ENCODE data around the gene IZUMO3. TPM values are rescaled to one million over a fixed set of nuclear protein-coding genes. Genes with fewer than 3 reads are reported as not detected.

Gene IZUMO3
- total and polyA plus RNA-seq, 7 donors: not detected

- Histone ChIP-seq H3K27ac (no peak overlapping the region), H3K4me3 (no peak overlapping the region), H3K27me3 (ENCODE audit: insufficient read depth in 3 of 3, low read length in 2 of 3) (no peaks in the 10 kb centered on the region), H3K4me1 (no peaks in the 10 kb centered on the region), H3K9me3 (no peaks in the 10 kb centered on the region), H3K36me3 (ENCODE audit: insufficient read depth in 1 of 2, low read depth in 1 of 2) (no peaks in the 10 kb centered on the region)
- DNase-seq (no peak), ATAC-seq (no peak)
- TF ChIP-seq, protein P1, sequence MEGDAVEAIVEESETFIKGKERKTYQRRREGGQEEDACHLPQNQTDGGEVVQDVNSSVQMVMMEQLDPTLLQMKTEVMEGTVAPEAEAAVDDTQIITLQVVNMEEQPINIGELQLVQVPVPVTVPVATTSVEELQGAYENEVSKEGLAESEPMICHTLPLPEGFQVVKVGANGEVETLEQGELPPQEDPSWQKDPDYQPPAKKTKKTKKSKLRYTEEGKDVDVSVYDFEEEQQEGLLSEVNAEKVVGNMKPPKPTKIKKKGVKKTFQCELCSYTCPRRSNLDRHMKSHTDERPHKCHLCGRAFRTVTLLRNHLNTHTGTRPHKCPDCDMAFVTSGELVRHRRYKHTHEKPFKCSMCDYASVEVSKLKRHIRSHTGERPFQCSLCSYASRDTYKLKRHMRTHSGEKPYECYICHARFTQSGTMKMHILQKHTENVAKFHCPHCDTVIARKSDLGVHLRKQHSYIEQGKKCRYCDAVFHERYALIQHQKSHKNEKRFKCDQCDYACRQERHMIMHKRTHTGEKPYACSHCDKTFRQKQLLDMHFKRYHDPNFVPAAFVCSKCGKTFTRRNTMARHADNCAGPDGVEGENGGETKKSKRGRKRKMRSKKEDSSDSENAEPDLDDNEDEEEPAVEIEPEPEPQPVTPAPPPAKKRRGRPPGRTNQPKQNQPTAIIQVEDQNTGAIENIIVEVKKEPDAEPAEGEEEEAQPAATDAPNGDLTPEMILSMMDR (IDR thresholded peaks at IDR 0.05): no peak
- intact Hi-C loops (cut with DNase I): no loop called here
- 27 to 35% (median 35%) methylated on average over 9 of the region's 9 CpGs for WGBS, 3 donors
Observed at GRCh38 chr9:24552526-24553182, 7.0 kb upstream of the IZUMO3 start.

- DNase-seq: no peak
- H3K4me1 ChIP-seq: no peaks in the 10 kb centered on the region
- intact Hi-C loops (cut with DNase I): no loop called here
- ATAC-seq: no peak
- WGBS, 3 donors: 27 to 34% (median 31%) methylated on average over 7 of the region's 7 CpGs
- H3K9me3 ChIP-seq: no peaks in the 10 kb centered on the region
- H3K36me3 ChIP-seq (ENCODE audit: insufficient read depth in 1 of 2, low read depth in 1 of 2): no peaks in the 10 kb centered on the region
- H3K27ac ChIP-seq: no peak overlapping the region
- TF ChIP-seq, protein P1 (IDR thresholded peaks at IDR 0.05): no peak
- H3K27me3 ChIP-seq (ENCODE audit: insufficient read depth in 3 of 3, low read length in 2 of 3): no peaks in the 10 kb centered on the region
- no peak overlapping the region for H3K4me3 ChIP-seq
Observed at GRCh38 chr9:24545285-24545684, 412 bp downstream of the IZUMO3 start.

GRCh38 chr9:24518545-24518944, 27.2 kb downstream of the IZUMO3 start:
- TF ChIP-seq, protein P1 (IDR thresholded peaks at IDR 0.05): no peak
- intact Hi-C loops (cut with DNase I): no loop called here
- no peak for ATAC-seq

DNA sequence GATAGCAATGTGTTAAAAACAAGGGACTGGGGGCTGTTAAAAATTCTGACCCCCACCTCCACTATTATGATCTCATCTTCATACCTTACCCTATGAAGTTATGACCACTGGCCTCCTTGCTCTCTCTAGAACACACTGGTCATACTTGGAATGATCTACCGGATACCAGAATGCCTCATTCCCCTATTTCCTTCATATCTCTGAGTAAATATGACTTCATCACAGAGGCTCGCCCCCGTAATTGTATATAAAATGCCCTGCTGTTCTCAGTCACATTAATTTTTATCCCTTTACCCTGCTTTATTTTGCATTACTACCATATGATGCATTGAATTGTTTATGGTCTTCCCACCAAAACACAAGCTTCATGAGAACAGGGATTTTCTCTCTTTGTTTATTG, 29.2 kb downstream of the IZUMO3 start:
- Histone ChIP-seq H3K4me3 (no peak overlapping the region), H3K27me3 (ENCODE audit: insufficient read depth in 3 of 3, low read length in 2 of 3) (no peaks in the 10 kb centered on the region), H3K27ac (no peak overlapping the region), H3K9me3 (no peaks in the 10 kb centered on the region), H3K36me3 (ENCODE audit: insufficient read depth in 1 of 2, low read depth in 1 of 2) (no peaks in the 10 kb centered on the region), H3K4me1 (no peaks in the 10 kb centered on the region)
- 77 to 87% (median 82%) methylated on average over 3 of the region's 3 CpGs for WGBS, 3 donors
- ATAC-seq (no peak), DNase-seq (no peak)
- TF ChIP-seq, protein P1 (IDR thresholded peaks at IDR 0.05): no peak
- intact Hi-C loops (cut with DNase I): no loop called here

More at GRCh38 chr9:24518545-24518944, 27.2 kb downstream of the IZUMO3 start:
- Histone ChIP-seq H3K9me3 (no peaks in the 10 kb centered on the region), H3K27ac (no peak overlapping the region), H3K36me3 (ENCODE audit: insufficient read depth in 1 of 2, low read depth in 1 of 2) (no peaks in the 10 kb centered on the region), H3K4me3 (no peak overlapping the region), H3K4me1 (no peaks in the 10 kb centered on the region), H3K27me3 (ENCODE audit: insufficient read depth in 3 of 3, low read length in 2 of 3) (no peaks in the 10 kb centered on the region)
- no peak for DNase-seq
- WGBS, 3 donors: 60 to 66% (median 61%) methylated on average over 2 of the region's 2 CpGs

DNA sequence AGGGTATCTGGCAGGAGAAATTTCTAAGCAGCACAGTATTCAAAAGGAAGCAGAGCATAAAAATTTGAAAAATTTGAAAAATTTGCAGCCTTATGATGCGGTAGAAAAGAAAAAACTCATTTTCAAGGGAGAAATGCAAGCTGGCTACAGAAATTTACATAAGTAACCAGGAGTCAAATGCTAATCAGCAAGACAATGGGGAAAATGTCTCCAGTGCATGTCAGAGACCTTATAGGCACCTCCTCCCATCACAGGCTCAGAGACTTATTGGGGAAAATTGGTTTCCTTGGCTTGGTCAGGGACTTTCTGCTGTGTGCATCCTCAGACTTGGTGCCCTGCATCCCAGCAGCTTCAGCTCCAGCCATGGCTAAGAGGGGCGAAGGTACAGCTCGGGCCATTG, 35.8 kb downstream of the IZUMO3 start:
- TF ChIP-seq, protein P1 (IDR thresholded peaks at IDR 0.05): no peak
- intact Hi-C loops (cut with DNase I): no loop called here
- Histone ChIP-seq H3K9me3 (peaks cover 3% of the 10 kb centered on the region), H3K4me3 (no peak overlapping the region), H3K27me3 (ENCODE audit: insufficient read depth in 3 of 3, low read length in 2 of 3) (no peaks in the 10 kb centered on the region), H3K4me1 (no peaks in the 10 kb centered on the region), H3K36me3 (ENCODE audit: insufficient read depth in 1 of 2, low read depth in 1 of 2) (no peaks in the 10 kb centered on the region), H3K27ac (no peak overlapping the region)
- no peak for DNase-seq
- ATAC-seq: no peak
- 92 to 94% (median 93%) methylated on average over 3 of the region's 3 CpGs for WGBS, 3 donors

Measured in psoas muscle (tissue), 8 donors.